ENCODE measurements around the gene REC114.

- TF ChIP-seq TAF1 (IDR thresholded peaks at IDR 0.05; ENCODE audit: borderline replicate concordance, insufficient read depth, low read length) = no peak
- no peak for TF ChIP-seq SIN3A (IDR thresholded peaks at IDR 0.05; ENCODE audit: borderline replicate concordance, insufficient read depth, low read length)
- no peak for TF ChIP-seq POLR2AphosphoS5 (IDR thresholded peaks at IDR 0.05; ENCODE audit: low read depth, low read length)
- no peak for TF ChIP-seq REST (IDR thresholded peaks at IDR 0.05; ENCODE audit: insufficient read depth in 1 of 2, low read depth in 2 of 2, low read length in 2 of 2)
- TF ChIP-seq FOXP2 (optimal IDR thresholded peaks at IDR 0.05; ENCODE audit: borderline replicate concordance, extremely low read depth, extremely low read length, insufficient read depth) = no peak
Measured at GRCh38 chr15:73480050-73480449, 37.1 kb downstream of the REC114 start.

Data from PFSK-1 (cell line).